RWPE2 (cell line): ENCODE data around the gene UBE3C.
A peak's percentile ranks its signal among the peaks of the same experiment; 100 is the strongest.
"Not testable (repeated sequence)": the region's sequence is repeated elsewhere in the genome, so short reads cannot be mapped to it uniquely, and the experiment has no call there.

Source experiments
- ATAC-seq: fragments of 200-7000 bp; cut with Tn5 transposase; 3 replicates; pipeline ENCODE4 v1.9.1; 2021; ENCODE audit warnings: low read depth
- DNase-seq: peaks from one replicate; pipeline ENCODE4 v3.0.0-alpha.2; 2020; ENCODE audit warnings: low spot score
- H3K27ac ChIP-seq: fragments of 450-650 bp; 2 replicates; pipeline ENCODE4 v1.5.1; 2017; ENCODE audit warnings: mild to moderate bottlenecking; ENCODE audit not compliant: poor library complexity, severe bottlenecking
- H3K27me3 ChIP-seq: fragments of 250-450 bp; sonication (Bioruptor Pico); 2 replicates; pipeline ENCODE4 v1.5.1; 2021; ENCODE audit warnings: mild to moderate bottlenecking, moderate library complexity; ENCODE audit not compliant: insufficient read depth, poor library complexity, severe bottlenecking
- H3K36me3 ChIP-seq: fragments of 250-450 bp; sonication (Bioruptor Pico); 2 replicates; pipeline ENCODE4 v1.5.1; 2020; ENCODE audit warnings: low read depth, mild to moderate bottlenecking, moderate library complexity
- H3K4me1 ChIP-seq: fragments of 250-450 bp; sonication (Bioruptor Pico); 2 replicates; pipeline ENCODE4 v1.5.1; 2021; ENCODE audit warnings: mild to moderate bottlenecking, moderate library complexity; ENCODE audit not compliant: insufficient read depth, poor library complexity, severe bottlenecking
- H3K4me3 ChIP-seq: fragments of 250-450 bp; sonication (Bioruptor Pico); 2 replicates; pipeline ENCODE4 v1.5.1; 2021; ENCODE audit warnings: mild to moderate bottlenecking, moderate library complexity; ENCODE audit not compliant: severe bottlenecking
- H3K9me3 ChIP-seq: fragments of 250-450 bp; sonication (Bioruptor Pico); 2 replicates; pipeline ENCODE4 v1.5.1; 2021; ENCODE audit warnings: mild to moderate bottlenecking, moderate library complexity; ENCODE audit not compliant: severe bottlenecking
- CTCF ChIP-seq: fragments of 450-650 bp; IDR thresholded peaks from one replicate; pipeline ENCODE4 v1.5.1; 2017; ENCODE audit warnings: mild to moderate bottlenecking, moderate library complexity; ENCODE audit not compliant: poor library complexity, severe bottlenecking

The UBE3C gene

GRCh38 chr7:157272351-157273207 is 133.9 kb downstream of the UBE3C start:
- TF ChIP-seq CTCF: no peak
- DNase-seq (no peak), ATAC-seq (no peak)
- H3K36me3 ChIP-seq: peaks cover 13% of the 10 kb centered on the region
- no peaks in the 10 kb centered on the region for H3K9me3 ChIP-seq
- no peaks in the 10 kb centered on the region for H3K27me3 ChIP-seq
- no peak overlapping the region for H3K4me3 ChIP-seq
- H3K27ac ChIP-seq: peak overlapping the region; percentile 74
- H3K4me1 ChIP-seq: peaks cover 29% of the 10 kb centered on the region

GRCh38 chr7:157273208-157274093 is 134.7 kb downstream of the UBE3C start:
- H3K27me3 ChIP-seq: no peaks in the 10 kb centered on the region
- ATAC-seq: peak; percentile 39
- no peaks in the 10 kb centered on the region for H3K9me3 ChIP-seq
- DNase-seq: peak; percentile 68
- H3K36me3 ChIP-seq: peaks cover 8% of the 10 kb centered on the region; the same call in 1 of the 2 replicates
- peak; percentile 98 for TF ChIP-seq CTCF
- no peak overlapping the region for H3K4me3 ChIP-seq
- peaks cover 29% of the 10 kb centered on the region for H3K4me1 ChIP-seq
- H3K27ac ChIP-seq: peak overlapping the region; percentile 74

- H3K27ac ChIP-seq: peak overlapping the region; percentile 74
- H3K27me3 ChIP-seq, H3K9me3 ChIP-seq, ATAC-seq, DNase-seq, H3K4me3 ChIP-seq, H3K36me3 ChIP-seq: not testable (repeated sequence)
- H3K4me1 ChIP-seq: peaks cover 29% of the 10 kb centered on the region
Measured at GRCh38 chr7:157274094-157274634, 135.4 kb downstream of the UBE3C start.

- ATAC-seq: no peak
- no peaks in the 10 kb centered on the region for H3K27me3 ChIP-seq
Measured at GRCh38 chr7:157274991-157275427, 136.3 kb downstream of the UBE3C start.

More at GRCh38 chr7:157274991-157275427, 136.3 kb downstream of the UBE3C start:
- no peak for DNase-seq
- H3K4me3 ChIP-seq: no peak overlapping the region
- H3K27ac ChIP-seq: no peak overlapping the region
- no peaks in the 10 kb centered on the region for H3K9me3 ChIP-seq
- no peak for TF ChIP-seq CTCF
- H3K36me3 ChIP-seq: 0 out of 2 replicates have a peak, but pooled peaks cover 8% of the 10 kb centered on the region
- peaks cover 29% of the 10 kb centered on the region for H3K4me1 ChIP-seq
